GM19193 (cell line): ENCODE measurements around the gene DRD4.
A peak's percentile ranks its signal among the peaks of the same experiment; 100 is the strongest.

Source experiments
- POLR2A ChIP-seq: IDR thresholded peaks from 4 replicates; pipeline ENCODE4 v1.6.1; 2011; ENCODE audit not compliant: insufficient read depth, insufficient read length; ENCODE audit errors: extremely low read depth

DRD4 gene

GRCh38 chr11:615504-616319, 21.4 kb upstream of the DRD4 start, which contains the start of gene IRF7:
Gene IRF7, minus strand, starts transcription at chr11:615950. Its CDS starts 586 bp downstream, at chr11:615364.
- peak; percentile 99 for TF ChIP-seq POLR2A

GRCh38 chr11:616320-617198, 20.5 kb upstream of the DRD4 start:
- no peak for TF ChIP-seq POLR2A

- TF ChIP-seq POLR2A: no peak
These were observed 19.7 kb upstream of the DRD4 start for GRCh38 chr11:617199-617911.

- no peak for TF ChIP-seq POLR2A
These were observed 19.0 kb upstream of the DRD4 start for GRCh38 chr11:617912-618682.

- no peak for TF ChIP-seq POLR2A
These were observed 18.0 kb upstream of the DRD4 start for GRCh38 chr11:618856-619627.

GRCh38 chr11:619628-620050, 17.4 kb upstream of the DRD4 start:
- TF ChIP-seq POLR2A: no peak

- no peak for TF ChIP-seq POLR2A
These were observed 16.9 kb upstream of the DRD4 start for GRCh38 chr11:620201-620600.

GRCh38 chr11:620935-621814, 15.9 kb upstream of the DRD4 start:
- no peak for TF ChIP-seq POLR2A

GRCh38 chr11:621838-622237, 15.2 kb upstream of the DRD4 start:
- no peak for TF ChIP-seq POLR2A

GRCh38 chr11:623349-623869, 13.7 kb upstream of the DRD4 start:
- no peak for TF ChIP-seq POLR2A

- no peak for TF ChIP-seq POLR2A
These were observed 12.9 kb upstream of the DRD4 start for GRCh38 chr11:623999-624704.
